D341Med (cell line): ENCODE data around the gene NFIA.
"Not testable (repeated sequence)": the region's sequence is repeated elsewhere in the genome, so short reads cannot be mapped to it uniquely, and the experiment has no call there.

Source experiments
- DNase-seq: peaks from one replicate; pipeline ENCODE4 v3.0.0; 2012; ENCODE audit warnings: low spot score

The NFIA gene

DNA sequence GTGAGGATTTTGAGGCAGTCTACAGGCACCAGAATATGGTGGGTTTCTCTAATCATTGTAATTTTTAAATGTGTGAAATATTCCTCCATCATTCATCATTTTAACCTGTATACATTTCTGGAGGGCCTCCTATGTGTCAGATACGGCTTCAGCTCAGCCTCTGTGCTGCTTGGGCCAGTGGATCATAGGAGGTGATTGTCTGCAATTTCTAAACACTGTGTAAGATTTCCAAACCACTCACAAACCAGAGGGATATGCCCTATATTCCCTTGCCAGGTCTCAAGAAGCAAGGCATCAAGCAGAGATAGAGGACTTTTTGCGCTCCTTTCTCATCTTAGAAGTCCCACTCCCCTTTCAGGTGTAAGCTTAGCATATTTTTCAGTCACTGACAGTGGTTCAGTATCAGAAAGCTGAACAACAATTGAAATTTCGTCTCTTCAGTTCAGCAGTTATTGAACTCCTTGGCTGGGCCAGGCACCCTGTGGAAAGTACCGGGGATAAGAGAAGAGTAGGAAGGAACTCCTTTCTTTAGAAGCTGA lies 190.9 kb downstream of the NFIA start:
- DNase-seq: no peak

DNA sequence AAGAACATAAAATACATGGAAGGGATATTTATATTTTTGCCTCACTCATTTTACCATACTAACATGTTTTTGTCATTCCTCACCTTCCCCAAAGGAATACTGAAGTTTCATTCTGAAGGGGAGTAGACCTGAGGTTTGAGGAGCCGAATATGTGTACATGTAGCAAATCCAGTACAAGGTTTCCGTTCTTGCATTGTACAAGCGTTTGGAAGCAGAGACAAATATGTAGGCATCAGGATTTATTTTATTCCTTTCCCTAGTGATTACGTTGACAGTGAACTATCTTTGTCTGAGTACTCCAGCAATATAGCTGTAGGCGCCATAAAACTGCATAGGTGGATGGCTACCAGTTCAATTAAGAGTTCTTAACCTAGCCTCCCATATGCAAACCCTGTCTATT lies 191.5 kb downstream of the NFIA start:
- no peak for DNase-seq

DNA sequence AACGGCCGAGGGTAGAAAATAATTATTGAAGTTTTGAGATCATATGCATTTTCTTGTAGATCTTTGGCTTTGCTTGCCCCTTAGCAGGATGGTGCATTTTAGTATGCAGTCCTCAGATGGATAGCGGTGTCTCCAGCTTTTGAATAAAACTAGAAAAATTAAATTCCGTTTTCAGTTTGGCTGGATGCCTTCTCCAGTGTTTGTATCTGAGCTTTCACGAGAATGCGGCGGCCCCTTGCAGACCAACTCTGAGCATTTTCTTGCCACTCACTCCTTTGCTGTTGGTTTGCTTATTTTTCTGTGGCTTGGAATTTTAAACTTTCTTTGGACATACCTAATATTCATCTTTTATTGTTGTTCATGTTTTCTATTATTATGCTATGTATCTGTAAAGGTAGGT lies 192.6 kb downstream of the NFIA start:
- DNase-seq: no peak

DNA sequence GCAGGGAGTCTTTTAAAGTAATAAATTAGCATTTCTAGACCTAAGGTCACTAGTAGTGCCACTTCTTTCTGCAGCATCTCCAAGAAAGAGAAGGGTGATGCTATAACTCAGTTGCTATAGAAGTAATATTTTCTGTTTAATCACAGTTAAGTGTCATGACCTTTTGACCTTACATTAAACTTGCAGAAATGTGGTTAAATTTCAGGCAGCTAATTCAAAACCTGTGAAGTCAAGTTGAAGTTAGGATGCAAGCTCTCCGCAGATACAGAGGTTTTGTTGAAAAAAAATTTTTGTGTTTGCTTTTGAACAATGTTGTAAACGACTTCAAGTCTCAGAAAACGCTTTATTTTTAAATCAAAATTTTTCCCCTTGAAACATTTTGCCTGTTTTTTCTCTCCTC lies 193.9 kb downstream of the NFIA start:
- DNase-seq: no peak

DNA sequence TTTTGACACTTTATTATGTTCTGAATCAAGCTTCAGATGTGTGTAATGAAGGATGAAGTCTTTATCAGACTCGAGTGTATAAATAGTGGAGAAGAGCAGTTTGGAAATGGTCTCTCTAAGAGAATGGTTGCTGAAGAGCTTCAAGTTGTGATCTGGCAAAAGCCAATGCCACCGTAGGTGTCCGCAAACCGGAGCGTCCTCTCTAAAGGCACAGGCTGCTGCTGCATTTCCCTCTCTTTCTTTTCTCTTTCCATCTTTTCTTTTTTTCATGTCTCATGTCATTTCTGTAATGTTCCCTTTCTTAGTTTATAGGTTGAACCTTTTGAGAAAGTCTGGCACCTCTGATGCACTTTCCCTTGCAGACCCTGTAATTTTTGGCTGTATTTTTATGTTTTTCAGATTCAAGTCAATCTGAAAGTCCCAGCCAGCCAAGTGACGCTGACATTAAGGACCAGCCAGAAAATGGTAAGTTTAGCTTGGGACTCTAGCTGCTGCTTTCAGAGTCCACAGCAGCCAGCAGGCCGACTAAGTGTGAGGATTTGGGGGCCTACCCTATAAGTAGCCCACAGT lies 194.8 kb downstream of the NFIA start:
- no peak for DNase-seq

DNA sequence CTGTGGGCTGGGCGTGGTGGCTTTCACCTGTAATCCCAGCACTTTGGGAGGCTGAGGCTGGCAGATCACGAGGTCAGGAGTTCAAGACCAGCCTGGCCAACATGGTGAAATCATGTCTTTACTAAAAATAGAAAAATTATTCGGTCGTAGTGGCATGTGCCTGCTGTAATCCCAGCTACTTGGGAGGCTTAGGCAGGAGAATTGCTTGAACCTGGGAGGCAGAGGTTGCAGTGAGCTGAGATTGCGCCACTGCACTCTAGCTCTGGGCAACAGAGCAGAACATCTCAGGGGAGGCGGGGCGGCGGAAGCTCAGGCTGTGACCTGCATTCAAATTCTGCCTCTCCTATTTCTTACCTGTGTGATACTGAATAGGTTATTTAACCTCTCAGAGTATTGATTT lies 196.1 kb downstream of the NFIA start:
- not testable (repeated sequence) for DNase-seq

DNA sequence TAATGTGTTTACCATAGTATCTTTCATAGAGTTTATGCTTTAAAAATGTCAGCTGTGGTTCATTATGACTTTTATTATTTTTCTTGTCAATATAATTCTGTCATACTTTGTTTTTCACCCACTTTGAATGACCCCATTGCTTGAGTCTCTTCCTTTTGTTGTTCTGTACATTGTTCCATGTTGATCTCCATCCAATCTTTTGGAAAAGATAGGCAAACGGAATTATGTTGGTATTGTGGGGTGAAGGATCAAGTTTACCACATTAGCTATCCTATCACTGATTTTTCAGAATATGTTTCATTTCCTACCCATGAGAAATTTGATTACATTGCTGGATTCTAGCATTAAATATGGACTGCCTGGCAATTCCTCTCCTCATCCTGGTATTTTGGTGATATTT lies 196.6 kb downstream of the NFIA start:
- no peak for DNase-seq

DNA sequence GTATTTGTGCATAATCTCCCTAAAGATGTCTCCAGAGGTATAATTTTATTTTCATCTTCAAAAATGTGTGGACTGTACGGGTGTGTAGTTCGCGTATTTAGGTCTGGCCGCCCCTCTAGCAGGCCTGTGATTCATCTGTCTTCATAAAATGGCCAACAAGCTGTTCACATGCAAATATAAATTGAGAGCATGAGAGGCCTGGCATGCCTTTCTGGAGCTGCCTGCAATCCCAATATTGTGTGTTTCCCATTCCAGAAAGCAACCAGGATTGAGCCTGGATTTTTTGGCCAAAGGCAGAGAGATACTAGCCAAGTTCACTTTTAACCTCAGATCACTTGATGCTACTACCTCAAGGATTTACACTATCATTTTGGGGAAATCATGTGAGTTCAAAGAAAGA lies 197.2 kb downstream of the NFIA start:
- no peak for DNase-seq

DNA sequence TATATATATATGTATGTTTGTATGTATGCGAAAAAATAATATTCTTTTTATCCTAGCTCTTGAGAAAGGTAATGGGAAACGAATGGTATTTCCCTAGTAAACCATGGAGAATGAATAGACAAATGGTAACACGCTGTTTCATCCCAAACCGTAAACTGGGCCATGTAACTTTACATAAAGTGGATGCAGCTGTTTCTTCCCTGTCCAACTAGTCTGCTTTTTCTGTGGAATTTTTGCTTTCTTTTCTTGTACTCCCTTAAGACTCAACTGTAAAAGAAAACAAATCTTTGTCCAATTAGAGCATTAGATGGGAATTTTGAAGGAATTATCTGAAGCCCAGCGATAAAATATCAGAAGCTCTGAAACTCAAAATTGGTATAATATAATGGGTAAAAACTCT lies 198.1 kb downstream of the NFIA start:
- no peak for DNase-seq

DNA sequence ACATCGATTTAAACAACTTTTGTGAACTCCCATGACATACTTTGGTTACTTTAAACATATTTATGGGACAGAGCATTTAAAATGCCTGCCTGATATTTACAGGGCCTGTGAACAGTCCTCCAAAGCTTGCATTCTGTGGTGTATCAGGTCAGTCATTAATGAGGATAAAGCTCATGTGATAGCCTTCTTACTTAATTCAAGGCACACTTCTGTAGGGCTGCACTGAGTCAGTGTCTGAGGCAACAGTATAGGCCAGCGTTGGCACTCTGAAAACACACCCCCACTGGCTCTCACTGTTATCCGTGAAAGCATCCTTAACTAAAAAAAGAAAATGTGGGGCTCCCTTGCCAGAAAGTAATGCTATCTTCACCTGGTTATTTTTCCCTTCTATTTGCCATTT lies 200.0 kb downstream of the NFIA start:
- no peak for DNase-seq

DNA sequence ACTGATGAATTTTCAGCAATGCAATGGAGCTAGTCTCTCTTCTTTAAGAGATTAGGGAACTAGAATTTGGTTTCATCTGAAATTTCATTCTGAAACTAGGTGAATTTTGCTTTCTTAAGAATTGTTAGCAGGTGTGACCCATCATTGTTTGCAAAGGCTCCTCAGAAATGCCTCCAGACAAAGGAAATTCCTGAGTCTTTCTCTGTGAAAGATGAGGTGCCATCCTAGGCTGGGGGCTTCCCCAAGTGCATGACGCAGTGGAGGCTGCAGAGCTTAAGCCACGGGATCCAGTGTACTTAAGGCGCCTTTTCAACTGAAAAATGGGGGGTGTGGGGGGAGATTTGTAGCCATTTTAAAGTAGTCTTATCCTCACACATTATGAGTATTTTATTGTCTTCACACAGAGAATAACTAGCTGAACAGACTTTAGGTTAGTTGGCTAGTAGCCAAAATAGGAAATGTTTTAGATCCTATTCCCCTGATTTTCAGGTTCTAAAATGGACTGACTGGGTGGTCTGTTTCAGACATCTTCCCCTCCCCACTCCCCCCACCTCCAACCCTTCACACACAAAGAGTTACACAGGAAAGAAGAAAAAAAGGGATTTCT lies 202.0 kb downstream of the NFIA start:
- no peak for DNase-seq

DNA sequence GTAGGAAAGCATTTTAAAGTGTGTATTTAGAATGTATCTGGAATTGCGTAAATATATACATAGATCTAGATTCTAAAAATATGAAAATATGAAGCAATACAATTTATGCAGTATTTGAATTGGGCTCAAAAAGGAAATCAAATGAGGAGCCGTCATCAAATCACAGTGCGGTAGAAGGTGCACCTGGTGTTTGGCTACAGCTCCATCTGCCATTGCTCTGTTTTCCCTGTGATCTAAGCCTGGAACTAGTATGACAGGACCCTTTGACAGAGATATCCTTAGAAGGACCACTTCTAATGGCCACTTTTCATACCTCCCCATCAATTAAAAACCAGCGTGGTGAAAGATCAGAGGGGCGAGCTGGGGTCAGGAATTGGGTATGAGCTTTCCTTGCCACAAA lies 202.6 kb downstream of the NFIA start:
- no peak for DNase-seq

DNA sequence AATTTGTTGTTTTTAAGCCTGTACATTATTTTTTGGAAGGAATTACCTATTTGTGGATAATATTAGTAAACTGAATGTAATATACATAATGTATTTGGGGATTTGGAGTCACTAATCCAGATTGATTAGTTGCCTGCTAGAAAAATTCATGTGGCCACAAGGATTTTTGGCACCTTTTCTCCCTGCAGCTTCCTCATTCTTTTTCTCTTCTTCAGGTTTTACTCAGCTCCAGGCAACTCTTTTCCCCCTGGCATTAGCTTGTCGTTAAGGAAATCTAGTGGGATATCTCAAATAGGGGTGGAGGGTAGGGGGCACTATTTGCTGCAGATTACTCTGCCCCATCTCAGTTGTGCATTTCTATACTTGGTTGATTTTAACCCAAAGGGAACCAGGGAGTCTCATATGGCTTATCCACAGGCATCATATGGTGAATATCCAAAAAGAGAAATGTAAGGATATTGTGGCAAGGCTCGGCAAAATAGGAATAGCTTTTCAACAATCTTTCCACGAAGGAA lies 203.1 kb downstream of the NFIA start:
- no peak for DNase-seq

DNA sequence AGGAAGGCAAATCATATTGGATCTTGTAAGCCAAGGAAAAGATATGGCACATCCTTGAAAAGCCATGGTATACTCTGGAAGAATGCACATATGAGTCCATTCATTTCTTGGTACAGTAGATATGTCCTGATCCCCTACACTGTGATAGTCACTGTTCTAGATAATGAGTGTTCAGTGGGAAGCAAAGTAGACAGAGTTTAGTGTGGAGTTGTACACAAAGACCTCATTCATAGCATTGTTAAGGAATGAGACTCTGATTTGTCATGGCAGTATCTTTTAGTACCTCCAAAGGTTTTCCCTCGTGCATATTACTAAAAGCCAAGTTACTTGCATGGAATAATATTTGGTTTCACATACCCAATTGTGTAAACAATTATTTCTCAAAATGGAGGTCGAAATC lies 204.7 kb downstream of the NFIA start:
- no peak for DNase-seq

DNA sequence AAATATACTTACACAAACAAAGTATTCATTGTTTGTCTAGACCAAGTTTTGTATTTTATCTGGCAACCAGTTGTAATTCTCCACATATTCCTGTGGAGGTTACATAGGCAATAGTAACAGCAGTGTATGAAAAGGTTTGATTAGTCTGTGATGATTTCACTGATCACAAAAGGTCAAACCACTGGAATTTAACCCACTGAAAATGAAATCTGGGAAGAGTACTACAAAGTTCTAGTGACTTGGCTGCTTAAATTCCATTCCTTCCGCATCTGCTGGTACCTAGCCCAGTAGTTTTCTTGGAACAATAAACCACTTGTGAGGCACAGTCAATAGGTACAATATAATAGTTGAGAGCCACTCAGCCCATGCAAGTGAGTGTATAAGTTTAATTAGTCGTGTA lies 205.4 kb downstream of the NFIA start:
- DNase-seq: no peak

DNA sequence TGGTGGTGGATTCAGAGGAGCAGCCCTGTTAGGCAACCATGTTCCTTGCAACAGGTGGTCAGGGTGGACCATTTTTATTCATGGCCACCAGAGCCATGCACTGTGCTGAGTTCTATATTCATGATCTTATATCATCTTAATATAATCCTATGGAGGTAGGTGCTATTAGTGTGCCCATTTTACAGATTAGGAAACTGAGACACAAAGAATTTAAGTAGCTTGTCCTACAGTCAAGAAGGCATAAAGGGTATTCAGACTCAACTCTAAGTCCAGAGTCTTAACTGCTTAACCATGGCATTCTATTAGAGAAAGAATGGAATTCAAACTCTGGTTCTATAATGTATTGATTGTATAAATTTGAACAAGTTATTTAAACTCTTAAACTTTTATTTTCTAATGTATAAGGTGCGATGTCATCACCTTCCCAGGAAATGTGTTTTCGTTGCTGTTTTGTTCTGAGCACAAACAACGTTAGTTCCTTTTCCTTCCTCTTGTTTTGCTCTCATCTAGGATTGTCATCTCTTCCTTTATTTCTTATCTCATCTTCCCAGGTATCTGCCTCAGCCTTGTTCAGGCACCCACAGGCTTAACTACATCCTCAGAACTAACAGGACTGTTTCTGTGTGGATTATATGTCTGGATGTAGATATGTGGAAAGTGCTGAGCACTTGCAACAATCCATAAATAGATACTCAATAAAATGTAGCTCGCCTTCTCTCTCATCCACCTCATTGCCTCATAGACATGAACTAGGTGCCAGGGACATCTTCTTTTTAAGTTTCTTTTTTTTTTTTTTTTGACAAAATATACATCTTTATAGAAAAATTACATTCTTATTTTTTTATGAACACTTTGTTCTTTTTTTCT lies 207.1 kb downstream of the NFIA start:
- DNase-seq: no peak

DNA sequence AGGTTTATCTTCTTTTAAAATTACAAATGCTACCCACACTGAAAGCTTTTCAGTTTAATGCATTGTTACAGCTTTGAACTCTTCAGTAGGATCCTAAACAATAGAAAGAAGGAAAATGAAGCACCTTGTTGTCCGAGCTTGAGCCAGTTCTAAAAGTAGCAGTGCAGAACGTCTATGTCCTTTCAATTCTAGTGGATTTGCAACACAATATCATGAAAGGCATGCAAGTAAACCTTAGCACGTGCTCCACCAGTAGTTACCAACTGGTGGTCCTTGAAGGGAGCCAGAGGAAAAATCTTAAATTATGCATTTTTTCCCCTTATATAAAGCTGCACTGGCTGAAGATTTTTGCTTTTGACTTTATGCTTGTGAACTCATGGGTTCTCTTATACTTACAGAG lies 208.2 kb downstream of the NFIA start:
- DNase-seq: no peak

DNA sequence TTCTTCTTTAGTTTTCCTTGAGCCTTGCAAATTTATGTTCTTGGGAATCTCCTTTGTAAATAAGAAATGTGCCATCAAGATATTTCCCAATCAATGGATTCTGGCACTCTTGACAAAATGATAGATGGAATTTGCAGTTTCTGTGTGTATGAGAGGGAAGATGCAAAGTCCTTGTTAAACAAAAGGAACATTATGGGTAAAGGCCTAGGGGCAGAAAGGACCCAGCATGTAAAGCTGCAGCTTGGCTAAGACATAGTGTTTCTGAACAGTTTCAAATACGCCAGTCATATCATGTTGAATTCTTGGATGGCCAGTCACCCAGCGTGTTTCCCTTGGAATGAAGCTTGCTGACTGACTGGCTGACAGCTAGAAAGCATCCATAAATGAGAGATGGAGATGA lies 210.8 kb downstream of the NFIA start:
- DNase-seq: no peak

DNA sequence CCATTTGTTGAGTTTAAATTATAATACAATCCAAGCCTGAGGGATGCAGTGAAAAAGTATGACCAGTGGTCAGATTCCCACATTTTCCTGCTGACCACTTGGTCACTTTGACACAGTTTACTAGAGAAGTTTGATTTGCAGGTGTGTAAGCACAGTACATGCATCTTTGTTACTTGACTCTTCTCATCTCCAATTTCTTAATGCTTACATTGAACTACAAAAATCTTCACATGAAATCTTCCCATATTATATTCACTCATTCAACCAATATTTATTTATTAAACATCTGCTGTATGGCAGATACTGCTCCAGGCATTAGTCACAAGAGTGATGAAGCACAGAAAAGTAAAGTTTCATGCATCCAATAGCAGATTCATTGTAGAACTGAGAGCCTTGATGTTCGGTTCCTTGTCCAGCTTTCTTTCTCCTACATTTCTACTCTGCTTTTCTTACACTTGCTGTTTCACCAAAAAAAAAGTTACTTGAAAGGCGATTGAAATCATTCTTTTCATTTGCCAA lies 211.7 kb downstream of the NFIA start:
- no peak for DNase-seq

DNA sequence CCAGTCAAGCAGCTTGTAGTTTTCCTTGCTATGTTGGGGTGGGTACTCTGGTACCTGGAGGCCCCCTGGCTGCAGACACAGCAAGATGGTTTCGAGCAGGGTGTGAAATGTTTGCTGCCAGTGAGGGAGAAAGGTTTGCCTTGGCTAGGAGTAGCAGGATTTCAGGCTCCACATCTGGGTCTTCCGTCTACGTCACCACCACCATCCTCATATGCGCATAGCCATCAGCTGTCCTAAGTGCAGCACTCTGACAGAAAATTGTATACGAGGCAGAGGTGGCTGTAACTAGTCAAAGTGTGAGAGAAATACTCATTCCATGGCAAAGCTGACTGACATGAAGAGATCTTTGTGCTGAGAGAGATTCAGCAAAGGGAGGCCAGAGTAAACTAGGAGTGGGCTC lies 212.6 kb downstream of the NFIA start:
- no peak for DNase-seq

DNA sequence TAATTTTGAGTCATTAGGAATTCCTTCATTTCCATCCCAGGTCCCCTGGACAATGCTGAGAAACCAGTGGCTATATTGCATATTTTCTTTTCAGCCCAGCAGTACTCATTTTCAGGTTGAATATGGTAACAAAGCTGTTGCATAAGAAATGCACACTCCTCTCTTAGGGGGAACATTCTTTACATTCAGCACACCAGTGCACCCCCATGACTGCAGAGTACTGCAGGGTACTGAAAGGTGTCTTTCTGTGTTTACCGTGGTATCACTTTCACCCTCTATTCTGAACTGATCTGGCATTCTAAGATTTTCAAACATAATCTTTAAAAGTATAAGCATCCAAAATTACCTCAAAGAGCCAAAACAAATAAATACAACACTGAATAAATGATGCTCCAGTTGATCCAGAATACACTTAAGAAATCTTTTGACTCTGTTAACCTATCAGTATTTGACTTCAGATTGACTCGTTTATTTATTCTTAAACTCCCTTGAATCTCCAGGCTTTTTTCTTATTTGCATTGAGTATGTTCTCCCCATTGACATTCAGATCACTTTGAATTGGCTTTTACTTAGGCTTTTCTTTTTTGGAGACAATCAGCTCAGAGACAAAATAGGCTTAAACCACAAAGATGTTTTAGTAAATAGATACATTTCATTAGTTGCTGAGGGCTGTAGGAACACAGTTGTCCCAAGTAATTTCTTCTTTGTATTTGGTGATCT lies 213.6 kb downstream of the NFIA start:
- DNase-seq: no peak

DNA sequence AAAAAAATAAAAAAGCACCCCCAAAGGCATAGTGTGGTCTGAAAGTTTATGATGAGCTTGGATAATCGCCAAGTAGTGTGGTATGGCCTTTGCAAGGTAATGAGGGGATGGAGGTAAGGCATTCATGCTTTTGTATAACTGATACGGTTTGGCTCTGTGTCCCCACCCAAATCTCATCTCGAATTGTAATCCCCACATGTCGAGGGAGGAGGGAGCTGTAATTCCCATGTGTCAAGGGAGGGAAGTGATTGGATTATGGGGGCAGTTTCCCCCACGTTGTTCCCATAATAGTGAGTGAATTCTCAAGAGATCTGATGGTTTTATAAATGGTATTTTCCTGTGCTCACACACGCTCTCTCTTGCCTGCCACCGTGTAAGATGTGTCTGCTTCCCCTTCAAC lies 215.5 kb downstream of the NFIA start:
- no peak for DNase-seq
